ENCODE results near the gene BMPR1B. TPM values are rescaled to one million over a fixed set of nuclear protein-coding genes. Genes with fewer than 3 reads are reported as not detected.

Gene BMPR1B
- total RNA-seq, 1 experiment from 2014 or later: 0.35 TPM

DNA sequence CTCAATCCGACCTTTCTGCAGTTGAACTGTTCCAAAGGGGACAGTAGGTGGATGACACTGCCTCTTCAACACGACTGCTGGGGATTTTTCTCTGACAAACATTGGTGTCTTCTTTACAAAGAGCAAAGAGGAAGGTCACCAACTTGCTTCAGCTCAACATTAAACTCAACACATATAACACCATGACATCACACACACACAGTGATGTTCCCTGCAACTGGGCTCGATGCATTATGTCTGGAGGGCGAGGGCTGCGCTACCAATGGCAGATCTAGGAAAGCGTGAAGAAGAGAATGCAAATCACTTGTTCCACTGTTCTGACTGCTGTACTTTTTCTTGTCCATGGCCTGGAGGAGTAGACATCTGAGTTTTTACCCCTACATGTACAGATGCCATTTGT lies 405.1 kb downstream of the BMPR1B start:
- Histone ChIP-seq H3K4ac (ENCODE audit: low read depth, low read length) (no peak overlapping the region), H3K79me1 (ENCODE audit: insufficient read depth, low read depth, low read length, poor library complexity, severe bottlenecking) (no peaks in the 10 kb centered on the region), H3K56ac (ENCODE audit: insufficient read length, low read depth, low read length) (no peak overlapping the region), H3K4me2 (ENCODE audit: insufficient read depth, insufficient read length, low read length) (no peak overlapping the region), H3T11ph (ENCODE audit: low read length) (no peak overlapping the region), H3K18ac (ENCODE audit: insufficient read length, low read depth, low read length) (no peak overlapping the region), H3K4me1 (ENCODE audit: insufficient read depth, low read length) (peaks cover 4% of the 10 kb centered on the region; the same call in 1 of the 2 replicates), H3K27ac (ENCODE audit: insufficient read length, low read depth, low read length) (no peak overlapping the region), H2BK12ac (ENCODE audit: insufficient read length, low read depth, low read length) (no peak overlapping the region), H3K14ac (ENCODE audit: insufficient read depth, low read length) (no peak overlapping the region), H2BK15ac (ENCODE audit: low read depth, low read length) (no peak overlapping the region), H3K79me2 (ENCODE audit: insufficient read depth, low read length) (no peaks in the 10 kb centered on the region), H4K91ac (ENCODE audit: insufficient read length, low read depth, low read length) (no peak overlapping the region), H3K23ac (ENCODE audit: insufficient read length, low read depth, low read length) (no peak overlapping the region), H4K20me1 (ENCODE audit: control insufficient read depth, insufficient read depth, insufficient read length) (no peaks in the 10 kb centered on the region), H4K8ac (replicated peaks; ENCODE audit: insufficient read length, low read depth, low read length) (no peak overlapping the region), H2BK20ac (ENCODE audit: low read depth, low read length, poor library complexity, severe bottlenecking) (no peak overlapping the region), H3K9me3 (ENCODE audit: control insufficient read depth, low read depth, low read length) (no peaks in the 10 kb centered on the region), H2AK5ac (ENCODE audit: insufficient read length, low read length) (no peak overlapping the region), H2AFZ (ENCODE audit: low read length) (no peak overlapping the region), H2BK5ac (ENCODE audit: insufficient read length, low read length) (no peak overlapping the region), H3K27me3 (ENCODE audit: insufficient read depth, low read length) (no peaks in the 10 kb centered on the region), H4K5ac (ENCODE audit: insufficient read length, low read depth, low read length) (no peak overlapping the region), H3K23me2 (ENCODE audit: insufficient read length, low read depth, low read length, poor library complexity, severe bottlenecking) (no peaks in the 10 kb centered on the region), H2BK120ac (ENCODE audit: low read depth, low read length, poor library complexity, severe bottlenecking) (no peak overlapping the region), H3K9ac (ENCODE audit: extremely low read depth, insufficient read length, low read length) (no peak overlapping the region)
- Mint-ChIP-seq H3K27me3 (ENCODE audit: low read depth) (no peaks in the 10 kb centered on the region), H3K9me3 (peaks cover 0 to 2% of the 10 kb centered on the region in 2 experiments; a peak in 1 of 5 replicates), H3K27ac (no peak overlapping the region), H3K4me1 (peaks cover 27% of the 10 kb centered on the region in 2 experiments), H3K4me3 (no peak overlapping the region), H3K36me3 (ENCODE audit: insufficient read depth in 1 of 3, low read depth in 3 of 3) (no peaks in the 10 kb centered on the region; a peak in 1 of 7 replicates)
- DNase-seq: no peak
- no CpG with 5 or more reads among the region's 6 CpGs for WGBS (ENCODE audit: extremely low coverage, insufficient read length, low lambda C conversion rate)
- TF ChIP-seq, protein P1, sequence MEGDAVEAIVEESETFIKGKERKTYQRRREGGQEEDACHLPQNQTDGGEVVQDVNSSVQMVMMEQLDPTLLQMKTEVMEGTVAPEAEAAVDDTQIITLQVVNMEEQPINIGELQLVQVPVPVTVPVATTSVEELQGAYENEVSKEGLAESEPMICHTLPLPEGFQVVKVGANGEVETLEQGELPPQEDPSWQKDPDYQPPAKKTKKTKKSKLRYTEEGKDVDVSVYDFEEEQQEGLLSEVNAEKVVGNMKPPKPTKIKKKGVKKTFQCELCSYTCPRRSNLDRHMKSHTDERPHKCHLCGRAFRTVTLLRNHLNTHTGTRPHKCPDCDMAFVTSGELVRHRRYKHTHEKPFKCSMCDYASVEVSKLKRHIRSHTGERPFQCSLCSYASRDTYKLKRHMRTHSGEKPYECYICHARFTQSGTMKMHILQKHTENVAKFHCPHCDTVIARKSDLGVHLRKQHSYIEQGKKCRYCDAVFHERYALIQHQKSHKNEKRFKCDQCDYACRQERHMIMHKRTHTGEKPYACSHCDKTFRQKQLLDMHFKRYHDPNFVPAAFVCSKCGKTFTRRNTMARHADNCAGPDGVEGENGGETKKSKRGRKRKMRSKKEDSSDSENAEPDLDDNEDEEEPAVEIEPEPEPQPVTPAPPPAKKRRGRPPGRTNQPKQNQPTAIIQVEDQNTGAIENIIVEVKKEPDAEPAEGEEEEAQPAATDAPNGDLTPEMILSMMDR (conservative IDR thresholded peaks at IDR 0.05): no peak

Measured in H9 (cell line).